Measurements from ENCODE around the gene MRPS9. TPM values are rescaled to one million over a fixed set of nuclear protein-coding genes. Genes with fewer than 3 reads are reported as not detected.

Gene MRPS9
- total RNA-seq, 1 experiment from 2014 or later, result 55.4 TPM

- no peak for TF ChIP-seq EZH2 (IDR thresholded peaks at IDR 0.05; ENCODE audit: borderline replicate concordance, low read depth, low read length, poor library complexity, severe bottlenecking)
- TF ChIP-seq CTCF (conservative IDR thresholded peaks at IDR 0.05; ENCODE audit: low read depth, low read length), result no peak
- Histone ChIP-seq H3K27me3 (replicated peaks; ENCODE audit: insufficient read depth, low read depth, low read length, poor library complexity) (no peaks in the 10 kb centered on the region), H3K27ac (ENCODE audit: low read depth, low read length, poor library complexity, severe bottlenecking) (no peak overlapping the region), H3K36me3 (ENCODE audit: insufficient read depth, low read length, poor library complexity, severe bottlenecking) (no peaks in the 10 kb centered on the region), H3K4me3 (ENCODE audit: low read depth, low read length, poor library complexity, severe bottlenecking) (no peak overlapping the region), H3K4me1 (ENCODE audit: insufficient read depth, low read length, poor library complexity, severe bottlenecking) (no peaks in the 10 kb centered on the region), H3K9me3 (ENCODE audit: low read depth, low read length, poor library complexity, severe bottlenecking) (no peaks in the 10 kb centered on the region)
- ChIA-PET POLR2A (ENCODE audit: low non-redundant PET) (no interaction called here), CTCF (no interaction called here)
- no TSS peak for BruUV-seq (replicated peaks)
- no peak for DNase-seq (ENCODE audit: low spot score)
- intact Hi-C loops (cut with micrococcal nuclease; ENCODE audit: unreplicated experiment), result no loop called here
Measured at GRCh38 chr2:105125920-105126319, 88.1 kb downstream of the MRPS9 start.

- CTCF ChIA-PET, result no interaction called here
- BruUV-seq (replicated peaks), result no TSS peak
- POLR2A ChIA-PET (ENCODE audit: low non-redundant PET), result no interaction called here
Measured at GRCh38 chr2:105126336-105126735, 88.5 kb downstream of the MRPS9 start.

GRCh38 chr2:105127289-105127915, 89.5 kb downstream of the MRPS9 start:
- no peaks in the 10 kb centered on the region for H3K4me1 ChIP-seq (ENCODE audit: insufficient read depth, low read length, poor library complexity, severe bottlenecking)
- H3K9me3 ChIP-seq (ENCODE audit: low read depth, low read length, poor library complexity, severe bottlenecking), result no peaks in the 10 kb centered on the region
- TF ChIP-seq EZH2 (IDR thresholded peaks at IDR 0.05; ENCODE audit: borderline replicate concordance, low read depth, low read length, poor library complexity, severe bottlenecking), result no peak
- H3K36me3 ChIP-seq (ENCODE audit: insufficient read depth, low read length, poor library complexity, severe bottlenecking), result no peaks in the 10 kb centered on the region
- no peak overlapping the region for H3K4me3 ChIP-seq (ENCODE audit: low read depth, low read length, poor library complexity, severe bottlenecking)
- H3K27ac ChIP-seq (ENCODE audit: low read depth, low read length, poor library complexity, severe bottlenecking), result no peak overlapping the region
- ChIA-PET POLR2A (ENCODE audit: low non-redundant PET) (no interaction called here), CTCF (no interaction called here)
- BruUV-seq (replicated peaks), result no TSS peak
- no peaks in the 10 kb centered on the region for H3K27me3 ChIP-seq (replicated peaks; ENCODE audit: insufficient read depth, low read depth, low read length, poor library complexity)
- intact Hi-C loops (cut with micrococcal nuclease; ENCODE audit: unreplicated experiment), result no loop called here
- no peak for DNase-seq (ENCODE audit: low spot score)

More at GRCh38 chr2:105126336-105126735, 88.5 kb downstream of the MRPS9 start:
- no peaks in the 10 kb centered on the region for H3K36me3 ChIP-seq (ENCODE audit: insufficient read depth, low read length, poor library complexity, severe bottlenecking)
- H3K27me3 ChIP-seq (replicated peaks; ENCODE audit: insufficient read depth, low read depth, low read length, poor library complexity), result no peaks in the 10 kb centered on the region
- TF ChIP-seq EZH2 (IDR thresholded peaks at IDR 0.05; ENCODE audit: borderline replicate concordance, low read depth, low read length, poor library complexity, severe bottlenecking) (no peak), CTCF (conservative IDR thresholded peaks at IDR 0.05; ENCODE audit: low read depth, low read length) (no peak)
- no peak overlapping the region for H3K4me3 ChIP-seq (ENCODE audit: low read depth, low read length, poor library complexity, severe bottlenecking)
- H3K27ac ChIP-seq (ENCODE audit: low read depth, low read length, poor library complexity, severe bottlenecking), result no peak overlapping the region
- H3K4me1 ChIP-seq (ENCODE audit: insufficient read depth, low read length, poor library complexity, severe bottlenecking), result no peaks in the 10 kb centered on the region
- no peak for DNase-seq (ENCODE audit: low spot score)
- intact Hi-C loops (cut with micrococcal nuclease; ENCODE audit: unreplicated experiment), result no loop called here
- H3K9me3 ChIP-seq (ENCODE audit: low read depth, low read length, poor library complexity, severe bottlenecking), result no peaks in the 10 kb centered on the region

- DNase-seq (ENCODE audit: low spot score), result no peak
Measured at GRCh38 chr2:105129722-105130232, 91.9 kb downstream of the MRPS9 start.

More at GRCh38 chr2:105129722-105130232, 91.9 kb downstream of the MRPS9 start:
- no peaks in the 10 kb centered on the region for H3K36me3 ChIP-seq (ENCODE audit: insufficient read depth, low read length, poor library complexity, severe bottlenecking)
- no TSS peak for BruUV-seq (replicated peaks)
- no peaks in the 10 kb centered on the region for H3K4me1 ChIP-seq (ENCODE audit: insufficient read depth, low read length, poor library complexity, severe bottlenecking)
- H3K4me3 ChIP-seq (ENCODE audit: low read depth, low read length, poor library complexity, severe bottlenecking), result no peak overlapping the region
- H3K27me3 ChIP-seq (replicated peaks; ENCODE audit: insufficient read depth, low read depth, low read length, poor library complexity), result no peaks in the 10 kb centered on the region
- TF ChIP-seq CTCF (conservative IDR thresholded peaks at IDR 0.05; ENCODE audit: low read depth, low read length), result no peak
- no peak for TF ChIP-seq EZH2 (IDR thresholded peaks at IDR 0.05; ENCODE audit: borderline replicate concordance, low read depth, low read length, poor library complexity, severe bottlenecking)
- intact Hi-C loops (cut with micrococcal nuclease; ENCODE audit: unreplicated experiment), result no loop called here
- no peak overlapping the region for H3K27ac ChIP-seq (ENCODE audit: low read depth, low read length, poor library complexity, severe bottlenecking)
- ChIA-PET CTCF (no interaction called here), POLR2A (ENCODE audit: low non-redundant PET) (no interaction called here)
- no peaks in the 10 kb centered on the region for H3K9me3 ChIP-seq (ENCODE audit: low read depth, low read length, poor library complexity, severe bottlenecking)

Measured in A673 (cell line).